K562 (cell line): Measurements from ENCODE around the gene NOP16. TPM values are rescaled to one million over a fixed set of nuclear protein-coding genes. Genes with fewer than 3 reads are reported as not detected.
A peak's percentile ranks its signal among the peaks of the same experiment; 100 is the strongest.

ENCODE experiments used
- ATF3 ChIP-seq, 2 experiments: fragments of 450-650 bp in 1 of 2; sonication (generic) in 1 of 2; formaldehyde crosslinking in 1 of 2; IDR thresholded peaks in 1 of 2; conservative IDR thresholded peaks in 1 of 2; 2 replicates each; pipeline versions ENCODE4 v1.6.1 to v1.8.1; 2016 to 2023; ENCODE audit warnings: mild to moderate bottlenecking in 2 of 2, moderate library complexity in 2 of 2, inconsistent platforms in 1 of 2, missing genetic modification reagents in 1 of 2
- CCNT2 ChIP-seq: IDR thresholded peaks from 2 replicates; pipeline ENCODE4 v1.6.1; 2011; ENCODE audit warnings: borderline replicate concordance, low read depth, mild to moderate bottlenecking, moderate library complexity, mixed read lengths, low read length; ENCODE audit not compliant: insufficient read length; ENCODE audit errors: extremely low read depth
- CEBPG ChIP-seq, 3 experiments: fragments of 200-800 bp in 1 of 3; sonication (Bioruptor generic) in 1 of 3; sonication (generic) in 1 of 3; formaldehyde crosslinking in 1 of 3; IDR thresholded peaks in 2 of 3; conservative IDR thresholded peaks in 1 of 3; 2 replicates each; pipeline versions ENCODE4 v1.6.1 to v1.8.0; 2016 to 2022; ENCODE audit warnings: missing compliant biosample characterization in 2 of 3, missing genetic modification characterization in 2 of 3, mild to moderate bottlenecking in 1 of 3, missing genetic modification reagents in 1 of 3
- CHD1 ChIP-seq: fragments of 200-600 bp; sonication (generic); IDR thresholded peaks from one replicate; pipeline ENCODE4 v1.6.1; 2012; ENCODE audit warnings: mild to moderate bottlenecking, moderate library complexity, low read length, inconsistent platforms
- CSDE1 ChIP-seq, 2 experiments: fragments of 450-650 bp; IDR thresholded peaks; 2 replicates each; pipeline ENCODE4 v1.6.1; 2016; ENCODE audit warnings: mild to moderate bottlenecking in 1 of 2
- CXXC5 ChIP-seq: fragments of 250-450 bp; sonication (Bioruptor Pico); IDR thresholded peaks from 2 replicates; pipeline ENCODE4 v1.8.0; 2022; ENCODE audit warnings: inconsistent platforms, mild to moderate bottlenecking, moderate library complexity
- ELF1 ChIP-seq: fragments of 200-800 bp; sonication (Bioruptor generic); IDR thresholded peaks from 2 replicates; pipeline ENCODE4 v1.6.1; 2016; ENCODE audit warnings: missing genetic modification characterization, missing compliant biosample characterization
- ETS1 ChIP-seq: conservative IDR thresholded peaks from 2 replicates; pipeline ENCODE4 v1.6.1; 2011; ENCODE audit warnings: low read depth, mild to moderate bottlenecking, low read length; ENCODE audit not compliant: control insufficient read depth
- GABPB1 ChIP-seq: sonication (generic); formaldehyde crosslinking; IDR thresholded peaks from 2 replicates; pipeline ENCODE4 v1.8.0; 2022; ENCODE audit warnings: mild to moderate bottlenecking, missing genetic modification reagents
- GMEB1 ChIP-seq: fragments of 250-450 bp; sonication (Bioruptor Pico); IDR thresholded peaks from 2 replicates; pipeline ENCODE4 v1.4.0; 2020; ENCODE audit warnings: mild to moderate bottlenecking
- KLF13 ChIP-seq: fragments of 450-650 bp; IDR thresholded peaks from 2 replicates; pipeline ENCODE4 v1.6.1; 2016; ENCODE audit warnings: missing genetic modification characterization, low read depth, mild to moderate bottlenecking, missing compliant biosample characterization, moderate library complexity, borderline replicate concordance
- RBBP5 ChIP-seq: fragments of 200-600 bp; sonication (generic); IDR thresholded peaks from 2 replicates; pipeline ENCODE4 v1.6.1; 2012; ENCODE audit warnings: borderline replicate concordance, mild to moderate bottlenecking, low read length, control low read depth, inconsistent platforms; ENCODE audit not compliant: insufficient read depth, poor library complexity, severe bottlenecking
- RBFOX2 ChIP-seq: fragments of 200-400 bp; formaldehyde crosslinking; IDR thresholded peaks from 2 replicates; pipeline ENCODE4 v1.6.1; 2017; ENCODE audit warnings: low read depth, mild to moderate bottlenecking, low read length, moderate library complexity
- RBM22 ChIP-seq: fragments of 200-400 bp; formaldehyde crosslinking; IDR thresholded peaks from 2 replicates; pipeline ENCODE4 v1.6.1; 2018; ENCODE audit warnings: low read length, low read depth; ENCODE audit not compliant: poor library complexity, severe bottlenecking
- SOX6 ChIP-seq: fragments of 450-650 bp; IDR thresholded peaks from 2 replicates; pipeline ENCODE4 v1.6.1; 2014; ENCODE audit warnings: mild to moderate bottlenecking
- SPI1 ChIP-seq: IDR thresholded peaks from 2 replicates; pipeline ENCODE4 v1.6.1; 2011; ENCODE audit warnings: low read depth, low read length, control low read depth, borderline replicate concordance
- TEAD2 ChIP-seq: fragments of 450-650 bp; IDR thresholded peaks from 2 replicates; pipeline ENCODE4 v1.6.1; 2016; ENCODE audit warnings: missing genetic modification characterization, control low read depth, missing compliant biosample characterization
- YY1 ChIP-seq, 3 experiments: IDR thresholded peaks; 2 replicates each; pipeline ENCODE4 v1.6.1; 2011; ENCODE audit warnings: low read length in 2 of 3, mild to moderate bottlenecking in 2 of 3, moderate library complexity in 2 of 3, borderline replicate concordance in 1 of 3, control low read depth in 1 of 3, low read depth in 1 of 3; ENCODE audit not compliant: insufficient read depth in 3 of 3, insufficient replicate concordance in 2 of 3, control insufficient read depth in 1 of 3, insufficient read length in 1 of 3; ENCODE audit errors: extremely low read depth in 1 of 3
- ZNF12 ChIP-seq: sonication (generic); formaldehyde crosslinking; IDR thresholded peaks from 2 replicates; pipeline ENCODE4 v1.4.0; 2020; ENCODE audit warnings: mild to moderate bottlenecking, missing genetic modification reagents
- ZSCAN29 ChIP-seq: fragments of 450-650 bp; IDR thresholded peaks from 2 replicates; pipeline ENCODE4 v1.6.1; 2017
- polyA plus RNA-seq, 8 experiments: library from polyadenylated mRNA; depleted of rRNA in 4 of 8; stranded (reverse) in 5 of 8; unstranded in 3 of 8; fragments of >200 nt; fragmentation: Nextera tagmentation in 2 of 8; fragmentation: Illumina TruSeq in 1 of 8; extraction: Ambion mirVana in 2 of 8; extraction: Trizol in 1 of 8; gene quantifications; 2 replicates each; pipeline versions ENCODE4 v1.2.1 to v1.2.3, GENCODE V29; 2011 to 2014; ENCODE audit warnings: inconsistent platforms in 1 of 8, missing spikeins in 1 of 8
- total RNA-seq, 7 experiments: library from RNA; depleted of rRNA in 6 of 7; stranded (reverse); fragments of >200 nt in 6 of 7; fragmentation: Illumina TruSeq in 2 of 7; extraction: Trizol in 2 of 7; gene quantifications; 2 replicates each; pipeline versions ENCODE4 v1.2.1 to v1.2.3, GENCODE V29; 2011 to 2021; ENCODE audit warnings: low replicate concordance in 1 of 7

Gene NOP16
- total and polyA plus RNA-seq, 9 of the 15 experiments (the other 6 are each of a cell fraction or from before 2014, with no cell fraction given) = 92.5 to 342 (median 148) TPM

- peak; percentile 86 for TF ChIP-seq RBFOX2
- peak; percentile 13; the same call in 1 of the 2 replicates for TF ChIP-seq ETS1
- TF ChIP-seq ELF1 = peak; percentile 34; the same call in 1 of the 2 replicates
- TF ChIP-seq TEAD2 = no peak
- peak; percentile 77; the same call in 1 of the 2 replicates for TF ChIP-seq KLF13 (tag)
- no peak for TF ChIP-seq CEBPG (CRISPR knock-in tag; IDR thresholded peaks at IDR 0.05)
- TF ChIP-seq CEBPG (tag; conservative IDR thresholded peaks at IDR 0.05 in 1 of 2, IDR thresholded peaks at IDR 0.05 in 1 of 2) = no peak
- peak; percentile 18; the same call in 1 of the 2 replicates for TF ChIP-seq GABPB1 (CRISPR knock-in tag)
- peak; percentile 34; the same call in 1 of the 2 replicates for TF ChIP-seq ZSCAN29
- no peak for TF ChIP-seq CSDE1 (IDR thresholded peaks at IDR 0.05)
- TF ChIP-seq CCNT2 = peak; percentile 82
- TF ChIP-seq CXXC5 = peak; percentile 96
- peak; percentile 53 for TF ChIP-seq RBM22
- TF ChIP-seq ATF3 (IDR thresholded peaks at IDR 0.05) = peak; percentile 70
- no peak for TF ChIP-seq ATF3 (CRISPR knock-in tag; conservative IDR thresholded peaks at IDR 0.05)
- TF ChIP-seq SPI1 = peak; percentile 89
- peak in 2 of 3 experiments; percentile 75 to 77 for TF ChIP-seq YY1 (IDR thresholded peaks at IDR 0.05; ENCODE audit: borderline replicate concordance in 1 of 3, control insufficient read depth in 1 of 3, extremely low read depth in 1 of 3, insufficient read depth in 3 of 3, insufficient read length in 1 of 3, insufficient replicate concordance in 2 of 3, low read depth in 1 of 3, low read length in 2 of 3)
- TF ChIP-seq ZNF12 (CRISPR knock-in tag) = no peak
- peak; percentile 91 for TF ChIP-seq RBBP5
- peak; percentile 58 for TF ChIP-seq GMEB1 (CRISPR knock-in tag)
- TF ChIP-seq CHD1 = peak; percentile 75
- peak; percentile 49; the same call in 1 of the 2 replicates for TF ChIP-seq SOX6
Observed at GRCh38 chr5:176415952-176416924, 27.8 kb upstream of the NOP16 start, which contains the start of gene CLTB (continued).
